HG03439 (cell line): ENCODE data around the gene WNT2.

Experiments used
- ATAC-seq: cut with Tn5 transposase; IDR thresholded peaks from one replicate; pipeline ENCODE4 v1.9.1; 2021; ENCODE audit warnings: mild to moderate bottlenecking, moderate library complexity; ENCODE audit not compliant: unreplicated experiment

WNT2 gene

DNA sequence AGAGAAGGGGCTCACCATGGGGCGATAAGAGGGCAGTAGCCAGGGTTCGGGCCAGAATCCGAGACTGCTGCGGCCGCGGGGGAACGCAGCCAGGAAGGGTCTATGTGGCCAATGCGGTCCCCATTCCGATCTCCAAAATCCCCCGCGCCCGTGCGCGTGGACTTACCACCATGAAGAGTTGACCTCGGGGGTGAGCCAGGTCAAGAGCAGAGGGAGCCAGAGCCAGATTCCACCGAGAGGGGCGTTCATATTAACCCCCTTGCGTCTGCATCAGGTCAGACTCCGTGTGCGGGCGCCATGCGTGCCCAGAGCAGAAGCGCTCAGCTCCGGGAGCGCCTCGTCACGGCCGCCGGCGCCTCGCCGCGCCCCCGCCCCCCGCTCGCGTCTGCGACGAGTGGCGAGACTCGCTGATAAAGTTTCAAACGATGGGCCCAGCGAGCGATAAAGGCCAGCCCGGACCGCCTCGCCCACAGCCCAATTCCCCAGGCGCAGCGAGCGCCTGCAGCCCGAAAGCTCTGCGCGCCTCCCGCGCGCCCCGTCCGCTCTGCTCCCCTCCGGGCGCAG lies at the start of gene WNT2:
Gene WNT2, minus strand, starts transcription at position 318 of the 564 bp plus-strand sequence. Its CDS starts 69 bp downstream, at position 249.
- no peak for ATAC-seq

GRCh38 chr7:117372073-117372472 lies 49.2 kb upstream of the WNT2 start:
- ATAC-seq: no peak

- no peak for ATAC-seq
Measured at GRCh38 chr7:117364339-117365080, 41.7 kb upstream of the WNT2 start.

DNA sequence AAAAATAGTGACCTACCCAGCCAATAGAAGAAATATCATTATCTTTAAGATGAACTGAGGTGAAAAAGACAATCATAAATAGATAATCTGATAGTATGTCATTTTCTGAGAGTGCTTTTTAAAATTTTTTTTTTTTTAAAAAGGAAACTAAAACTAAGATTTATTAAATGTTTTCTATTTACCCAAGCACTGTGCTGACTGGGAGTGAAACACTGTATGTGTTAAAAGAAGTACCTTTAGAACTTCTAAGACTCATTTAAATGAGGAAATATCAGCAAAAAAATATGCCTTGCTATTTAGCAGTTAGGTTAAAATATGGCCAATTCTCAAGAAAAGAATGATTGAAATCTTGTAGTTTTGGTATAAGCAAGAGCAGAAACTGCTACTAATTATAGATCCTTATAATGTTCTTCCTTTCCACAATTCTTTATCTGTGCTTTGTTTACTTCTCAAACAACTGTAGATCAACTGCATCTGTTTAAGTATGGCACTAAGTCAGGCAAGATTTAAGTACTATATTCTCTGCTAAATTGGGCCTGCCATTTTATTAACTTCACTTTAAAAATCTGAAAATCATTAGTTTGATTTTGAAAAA lies 39.5 kb upstream of the WNT2 start:
- ATAC-seq: no peak

DNA sequence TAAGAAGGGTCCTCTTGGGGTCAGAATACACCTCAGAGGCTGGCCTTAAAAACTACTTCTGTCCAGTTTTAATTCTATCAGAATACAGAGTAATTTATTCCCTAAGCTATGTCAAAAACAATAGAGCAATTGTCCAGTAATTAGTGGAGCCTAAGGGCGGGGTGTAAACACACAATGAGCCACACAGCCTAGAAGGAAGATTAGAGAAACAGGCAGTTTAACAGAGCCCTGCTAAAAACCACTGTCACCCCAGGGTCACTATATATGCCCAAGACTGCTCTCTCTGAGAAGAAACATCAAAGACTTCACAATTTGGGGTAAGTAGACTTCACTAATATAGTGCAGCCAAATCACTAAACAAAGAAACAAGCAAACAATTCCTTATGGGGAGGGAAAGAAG lies 27.2 kb upstream of the WNT2 start:
- no peak for ATAC-seq

DNA sequence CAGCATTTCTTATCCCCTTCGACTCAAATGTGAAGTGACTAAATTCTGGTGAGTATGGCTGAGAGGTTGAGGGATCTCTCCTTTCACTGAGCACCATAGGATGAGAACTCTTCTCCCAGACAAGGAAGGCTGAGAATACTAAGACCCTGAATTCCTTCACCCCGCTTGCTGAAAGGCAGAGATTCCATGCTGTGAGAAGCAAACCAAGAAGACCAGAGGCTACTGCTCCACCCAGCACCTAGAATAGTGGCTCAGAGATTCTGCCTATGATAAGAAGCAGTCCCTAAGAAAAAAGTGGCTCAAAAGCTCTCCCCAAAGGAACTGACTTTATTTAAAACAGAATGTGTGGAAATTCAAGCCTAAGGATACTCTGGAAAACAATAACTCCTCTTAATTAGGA lies 26.7 kb upstream of the WNT2 start:
- no peak for ATAC-seq

DNA sequence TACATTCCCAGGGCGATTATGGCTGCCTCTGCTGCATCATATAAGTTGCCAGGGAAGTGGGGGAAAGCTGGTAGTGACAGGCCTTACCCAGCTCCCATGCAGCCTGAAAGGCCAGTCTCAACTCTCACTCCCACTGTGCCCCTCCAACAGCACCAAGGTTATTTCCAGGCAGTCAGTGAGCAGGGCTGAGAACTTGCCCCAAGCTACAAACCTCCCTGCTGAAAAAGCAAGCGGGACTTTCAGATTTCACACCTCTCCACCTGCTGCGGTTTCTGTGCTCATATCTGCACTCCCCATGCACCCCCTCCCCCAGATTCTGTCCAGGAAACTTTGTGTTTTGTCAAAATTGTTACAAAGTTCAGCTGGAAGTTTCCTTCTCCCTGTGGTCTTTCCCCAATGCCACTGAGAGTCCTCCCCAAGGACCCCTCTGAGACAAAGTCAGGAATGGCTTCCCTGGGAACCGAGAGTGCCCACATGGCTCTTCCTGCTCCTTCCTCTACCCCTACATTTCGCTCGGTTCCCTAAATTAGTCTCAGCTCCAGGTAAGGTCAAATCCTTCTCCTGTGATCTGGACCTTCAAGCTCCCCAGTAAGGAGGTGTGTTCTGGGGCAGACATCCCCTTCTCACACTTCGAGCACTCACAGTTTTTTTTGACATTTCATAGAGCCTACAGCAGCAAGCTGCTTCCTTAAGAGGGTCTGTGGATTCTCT lies 25.3 kb upstream of the WNT2 start:
- peak; percentile 93 for ATAC-seq

- ATAC-seq: peak; percentile 16
Measured at GRCh38 chr7:117347480-117347879, 24.6 kb upstream of the WNT2 start.

DNA sequence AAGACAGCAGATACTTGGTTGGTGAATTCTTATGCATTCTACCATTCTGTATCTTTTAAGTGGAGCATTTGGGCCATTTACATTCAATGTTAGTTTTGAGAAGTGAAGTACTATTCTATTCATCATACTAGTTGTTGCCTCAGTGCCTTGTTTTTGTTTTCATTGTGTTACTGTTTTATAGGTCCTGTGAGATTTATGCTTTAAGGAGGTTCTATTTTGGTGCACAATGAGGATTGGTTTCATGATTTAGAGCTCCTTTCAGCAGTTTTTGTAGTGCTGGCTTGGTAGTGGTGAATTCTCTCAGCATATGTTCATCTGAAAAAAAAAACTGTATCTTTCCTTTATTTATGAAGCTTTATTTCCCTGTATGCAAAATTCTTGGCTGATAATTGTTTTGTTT lies 23.3 kb upstream of the WNT2 start:
- no peak for ATAC-seq

DNA sequence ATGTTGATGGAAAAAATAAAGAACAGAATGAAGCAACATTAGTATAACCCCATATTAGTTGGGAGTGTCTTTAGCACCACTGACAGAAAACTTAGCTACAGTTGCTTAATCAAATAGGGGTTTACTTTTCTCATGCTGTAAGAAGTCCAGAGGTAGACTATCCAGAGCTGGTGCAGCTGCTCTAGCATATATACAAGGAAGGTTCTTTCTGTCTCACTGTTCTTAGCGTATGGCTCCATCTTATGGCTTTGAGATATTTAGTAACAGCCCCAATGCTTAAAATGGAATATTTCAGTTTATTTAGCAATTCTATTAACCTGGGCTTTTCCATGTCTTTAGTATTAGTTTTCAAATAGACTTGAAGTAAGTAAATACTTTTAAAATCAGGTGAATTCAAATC lies 15.2 kb upstream of the WNT2 start:
- no peak for ATAC-seq

DNA sequence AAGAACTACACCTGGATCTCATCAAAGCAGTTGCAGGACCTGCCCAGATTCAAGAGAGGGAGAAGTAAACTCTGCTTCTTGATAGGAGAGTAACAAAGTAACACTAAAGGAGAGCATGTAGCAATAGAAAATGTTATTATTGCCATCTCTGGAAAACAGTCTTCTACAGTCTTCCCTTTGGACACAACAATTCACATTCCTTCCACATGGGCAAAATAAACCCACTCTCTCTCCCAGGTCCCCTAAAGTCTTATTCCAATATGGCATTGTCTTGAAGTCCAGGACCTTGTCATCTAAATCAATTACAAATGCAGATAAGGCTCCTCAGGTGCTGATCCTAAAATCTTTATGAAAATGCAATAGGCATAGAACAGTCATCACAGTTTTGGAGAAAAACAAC lies 10.3 kb upstream of the WNT2 start:
- no peak for ATAC-seq

- ATAC-seq: no peak
Measured at GRCh38 chr7:117332031-117332430, 9.2 kb upstream of the WNT2 start.

DNA sequence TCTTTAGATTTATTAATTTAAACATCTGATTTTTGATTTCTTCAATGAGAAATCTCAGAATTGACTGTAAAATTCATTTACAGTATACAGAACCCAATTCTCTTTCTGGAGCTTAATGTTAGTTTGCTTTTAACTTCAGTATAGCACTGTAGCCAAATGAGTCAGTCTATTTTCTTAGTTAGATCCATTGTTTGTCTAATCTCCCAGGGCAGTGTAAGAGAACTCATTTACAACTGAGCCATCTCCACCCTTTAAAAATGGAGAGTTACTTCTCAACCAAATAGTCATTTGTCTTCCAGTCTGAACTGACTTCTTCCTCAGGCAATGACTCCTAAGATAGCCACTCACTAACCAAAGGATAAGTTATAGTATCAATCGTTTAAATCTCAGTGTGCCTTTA lies 3.0 kb upstream of the WNT2 start:
- no peak for ATAC-seq

GRCh38 chr7:117324960-117325359 lies 2.1 kb upstream of the WNT2 start:
- ATAC-seq: no peak

GRCh38 chr7:117323851-117324711 lies 1.2 kb upstream of the WNT2 start:
- no peak for ATAC-seq

- no peak for ATAC-seq
Measured at GRCh38 chr7:117323305-117323850, 520 bp upstream of the WNT2 start.

DNA sequence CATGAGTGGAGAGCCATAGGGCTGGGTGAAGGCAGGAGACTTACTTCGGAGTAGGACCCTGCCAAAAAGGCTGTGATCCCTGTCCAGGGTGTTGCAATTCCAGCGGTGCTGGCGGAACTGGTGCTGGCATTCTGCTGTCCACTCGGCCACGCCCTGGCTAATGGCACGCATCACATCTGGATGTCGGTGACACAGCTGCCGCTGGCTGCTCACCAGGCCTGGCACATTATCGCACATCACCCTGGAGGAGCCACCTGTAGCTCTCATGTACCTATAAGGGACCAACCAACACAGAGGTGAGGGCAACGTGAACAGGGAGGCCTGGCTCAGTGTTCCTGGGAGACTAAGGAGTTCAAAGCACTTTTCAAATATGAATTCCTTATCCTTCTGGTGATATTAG lies 2.3 kb downstream of the WNT2 start:
- ATAC-seq: no peak

DNA sequence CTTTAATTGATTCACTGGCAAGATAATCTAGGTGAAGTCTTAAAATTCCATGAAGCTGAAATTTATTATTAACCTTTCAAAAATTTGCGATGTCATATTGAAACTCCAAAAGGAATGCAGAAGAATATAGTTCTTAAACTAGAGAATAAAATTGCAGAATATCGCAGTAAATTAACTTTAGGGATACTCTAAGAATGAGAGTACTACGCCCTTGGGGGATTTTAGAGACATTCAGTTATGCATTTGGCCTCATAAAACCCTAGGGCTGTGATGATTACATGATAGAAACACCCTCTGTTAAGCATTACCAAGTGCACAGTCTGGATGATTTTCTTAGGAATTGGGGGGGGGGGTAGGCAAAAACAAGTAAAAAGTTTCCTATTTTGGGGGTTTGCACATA lies 3.7 kb downstream of the WNT2 start:
- ATAC-seq: no peak

DNA sequence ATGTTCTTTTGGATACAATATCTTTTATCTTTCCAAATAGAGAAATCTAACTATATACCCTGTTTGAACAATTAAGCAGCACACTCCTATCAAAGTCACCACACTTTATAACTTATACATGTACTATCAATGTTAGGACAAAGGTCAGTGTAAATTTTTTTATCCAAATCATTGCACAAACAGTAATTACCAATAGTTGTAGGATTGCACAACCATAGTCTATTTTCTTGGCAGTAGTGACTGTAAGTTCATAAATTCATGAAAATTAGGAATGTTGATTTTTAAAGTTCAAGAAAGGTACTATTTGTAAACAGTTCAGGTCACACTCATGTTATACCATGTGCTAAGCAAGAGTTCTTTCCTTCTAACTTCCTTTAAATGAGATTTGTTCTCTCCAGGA lies 9.3 kb downstream of the WNT2 start:
- no peak for ATAC-seq
